GM18499 (cell line): Measurements from ENCODE around the gene GTF3C1.

ENCODE experiments used
- ATAC-seq: cut with Tn5 transposase; IDR thresholded peaks from one replicate; pipeline ENCODE4 v1.9.1; 2021; ENCODE audit warnings: moderate number of reproducible peaks; ENCODE audit not compliant: insufficient read depth, unreplicated experiment

Gene GTF3C1

GRCh38 chr16:27526180-27526579 lies 23.5 kb downstream of the GTF3C1 start:
- no peak for ATAC-seq

GRCh38 chr16:27522173-27522707 lies 27.5 kb downstream of the GTF3C1 start:
- no peak for ATAC-seq

- no peak for ATAC-seq
These were observed 28.6 kb downstream of the GTF3C1 start for GRCh38 chr16:27520982-27521673.

- ATAC-seq, result no peak
These were observed 31.5 kb downstream of the GTF3C1 start for GRCh38 chr16:27518226-27518625.

- no peak for ATAC-seq
These were observed 32.0 kb downstream of the GTF3C1 start for GRCh38 chr16:27517664-27518063.

- no peak for ATAC-seq
These were observed 33.3 kb downstream of the GTF3C1 start for GRCh38 chr16:27516365-27516764.

GRCh38 chr16:27515874-27516353 lies 33.8 kb downstream of the GTF3C1 start:
- no peak for ATAC-seq

- no peak for ATAC-seq
These were observed 34.9 kb downstream of the GTF3C1 start for GRCh38 chr16:27514806-27515205.

GRCh38 chr16:27511657-27512448 lies 37.9 kb downstream of the GTF3C1 start:
- no peak for ATAC-seq

- ATAC-seq, result no peak
These were observed 41.2 kb downstream of the GTF3C1 start for GRCh38 chr16:27508476-27508875.

- ATAC-seq, result no peak
These were observed 42.9 kb downstream of the GTF3C1 start for GRCh38 chr16:27506771-27507170.

- ATAC-seq, result no peak
These were observed 44.1 kb downstream of the GTF3C1 start for GRCh38 chr16:27505297-27506236.

- ATAC-seq, result no peak
These were observed 46.1 kb downstream of the GTF3C1 start for GRCh38 chr16:27503662-27504061.

GRCh38 chr16:27500801-27501200 lies 48.9 kb downstream of the GTF3C1 start:
- ATAC-seq, result no peak

GRCh38 chr16:27499659-27500055 lies 50.1 kb downstream of the GTF3C1 start:
- ATAC-seq, result no peak

GRCh38 chr16:27498916-27499658 lies 50.6 kb downstream of the GTF3C1 start:
- no peak for ATAC-seq

GRCh38 chr16:27498031-27498825 lies 51.5 kb downstream of the GTF3C1 start:
- no peak for ATAC-seq

- no peak for ATAC-seq
These were observed 54.5 kb downstream of the GTF3C1 start for GRCh38 chr16:27495191-27495590.

GRCh38 chr16:27492588-27492979 lies 57.1 kb downstream of the GTF3C1 start:
- ATAC-seq, result no peak
